Panc1 (cell line): ENCODE data around the gene TMSB4Y.

Source experiments
- CTCF ChIP-seq: fragments of 450-650 bp; IDR thresholded peaks from 2 replicates; pipeline ENCODE4 v1.5.1; 2017; ENCODE audit warnings: mild to moderate bottlenecking
- POLR2AphosphoS5 ChIP-seq: IDR thresholded peaks from 2 replicates; pipeline ENCODE4 v1.6.1; 2012; ENCODE audit warnings: mild to moderate bottlenecking, low read depth, low read length, moderate library complexity
- REST ChIP-seq, 2 experiments: IDR thresholded peaks; 2 replicates each; pipeline ENCODE4 v1.6.1; 2011 to 2012; ENCODE audit warnings: low read depth in 2 of 2, control low read depth in 1 of 2, low read length in 1 of 2, mild to moderate bottlenecking in 1 of 2, moderate library complexity in 1 of 2; ENCODE audit not compliant: insufficient read depth in 1 of 2
- SIN3A ChIP-seq: IDR thresholded peaks from 2 replicates; pipeline ENCODE4 v1.6.1; 2012; ENCODE audit warnings: low read depth, mild to moderate bottlenecking, low read length, moderate library complexity, borderline replicate concordance; ENCODE audit not compliant: insufficient read depth
- TCF7L2 ChIP-seq: IDR thresholded peaks from 2 replicates; pipeline ENCODE4 v1.6.1; 2011; ENCODE audit warnings: mild to moderate bottlenecking, low read depth, low read length, inconsistent platforms

DNA sequence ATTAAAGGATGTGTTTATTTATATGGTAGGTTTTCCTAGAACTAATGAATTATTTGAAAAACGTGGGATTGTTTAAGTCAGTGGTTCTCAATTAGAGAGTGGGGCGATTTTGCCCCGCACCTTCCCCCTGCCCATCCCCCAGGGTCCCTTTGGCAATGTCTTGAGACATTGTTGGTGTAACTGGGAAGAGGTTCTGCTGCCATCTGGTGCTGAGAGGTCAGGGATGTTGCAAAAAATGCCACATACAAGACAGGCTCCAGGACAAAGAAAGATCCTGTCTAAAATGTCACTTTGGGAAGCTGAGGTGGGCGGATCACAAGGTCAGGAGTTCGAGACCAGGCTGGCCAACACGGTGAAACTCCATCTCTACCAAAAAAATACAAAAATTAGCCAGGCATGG lies 25.8 kb downstream of the TMSB4Y start:
- TF ChIP-seq CTCF (no peak), REST (IDR thresholded peaks at IDR 0.05; ENCODE audit: insufficient read depth in 1 of 2, low read depth in 2 of 2, low read length in 1 of 2) (no peak), POLR2AphosphoS5 (no peak), TCF7L2 (no peak), SIN3A (no peak)
